Measurements from ENCODE around the gene JUP. TPM values are rescaled to one million over a fixed set of nuclear protein-coding genes. Genes with fewer than 3 reads are reported as not detected.

The JUP gene
- polyA plus RNA-seq, 1 donor from 2014 or later = 46.1 TPM

DNA sequence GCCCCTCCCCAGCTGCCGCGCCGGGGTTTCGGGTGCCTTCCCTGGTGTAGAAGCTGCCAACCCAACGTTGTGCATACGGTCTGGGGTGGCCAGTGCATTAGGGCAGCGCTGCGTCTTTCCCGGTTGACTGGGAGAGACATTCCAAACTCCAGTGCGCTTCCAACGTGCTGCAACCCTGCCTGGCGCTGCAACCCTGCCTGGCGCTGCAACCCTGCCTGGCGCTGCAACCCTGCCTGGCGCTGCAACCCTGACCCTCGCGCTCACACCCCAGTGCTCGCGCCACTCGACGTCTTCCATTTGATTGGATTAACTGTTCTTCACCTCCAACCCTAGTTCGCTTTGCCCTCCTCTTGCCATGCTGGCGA is 51.6 kb downstream of the JUP start:
- Histone ChIP-seq H3K9ac (ENCODE audit: low read length) (peak overlapping the region; percentile 31), H3K4me3 (ENCODE audit: low read length) (peak overlapping the region; percentile 77), H3K36me3 (ENCODE audit: insufficient read depth, low read length) (no peaks in the 10 kb centered on the region), H3K9me2 (ENCODE audit: insufficient read depth, low read length) (no peaks in the 10 kb centered on the region), H3K4me2 (ENCODE audit: low read length) (peak overlapping the region; percentile 55), H3K9me3 (ENCODE audit: low read length) (no peaks in the 10 kb centered on the region), H3K27me3 (ENCODE audit: insufficient read depth, low read depth, low read length) (peaks cover 60% of the 10 kb centered on the region), H3K79me2 (replicated peaks; ENCODE audit: insufficient read depth, low read length) (no peaks in the 10 kb centered on the region), H3K27ac (ENCODE audit: low read length) (no peak overlapping the region), H2AFZ (ENCODE audit: low read depth, low read length) (no peak overlapping the region), H4K20me1 (ENCODE audit: insufficient read depth) (no peaks in the 10 kb centered on the region), H3F3A (ENCODE audit: insufficient read depth, low read length, poor library complexity, severe bottlenecking) (no peaks in the 10 kb centered on the region)
- no peak for TF ChIP-seq MXI1 (conservative IDR thresholded peaks at IDR 0.05; ENCODE audit: poor library complexity, severe bottlenecking)
- no peak for TF ChIP-seq SMC3 (conservative IDR thresholded peaks at IDR 0.05; ENCODE audit: poor library complexity)
- no peak for TF ChIP-seq RAD21 (conservative IDR thresholded peaks at IDR 0.05)
- no peak for TF ChIP-seq TAF1 (IDR thresholded peaks at IDR 0.05; ENCODE audit: low read depth)
- TF ChIP-seq, protein P1, sequence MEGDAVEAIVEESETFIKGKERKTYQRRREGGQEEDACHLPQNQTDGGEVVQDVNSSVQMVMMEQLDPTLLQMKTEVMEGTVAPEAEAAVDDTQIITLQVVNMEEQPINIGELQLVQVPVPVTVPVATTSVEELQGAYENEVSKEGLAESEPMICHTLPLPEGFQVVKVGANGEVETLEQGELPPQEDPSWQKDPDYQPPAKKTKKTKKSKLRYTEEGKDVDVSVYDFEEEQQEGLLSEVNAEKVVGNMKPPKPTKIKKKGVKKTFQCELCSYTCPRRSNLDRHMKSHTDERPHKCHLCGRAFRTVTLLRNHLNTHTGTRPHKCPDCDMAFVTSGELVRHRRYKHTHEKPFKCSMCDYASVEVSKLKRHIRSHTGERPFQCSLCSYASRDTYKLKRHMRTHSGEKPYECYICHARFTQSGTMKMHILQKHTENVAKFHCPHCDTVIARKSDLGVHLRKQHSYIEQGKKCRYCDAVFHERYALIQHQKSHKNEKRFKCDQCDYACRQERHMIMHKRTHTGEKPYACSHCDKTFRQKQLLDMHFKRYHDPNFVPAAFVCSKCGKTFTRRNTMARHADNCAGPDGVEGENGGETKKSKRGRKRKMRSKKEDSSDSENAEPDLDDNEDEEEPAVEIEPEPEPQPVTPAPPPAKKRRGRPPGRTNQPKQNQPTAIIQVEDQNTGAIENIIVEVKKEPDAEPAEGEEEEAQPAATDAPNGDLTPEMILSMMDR (IDR thresholded peaks at IDR 0.05; ENCODE audit: poor library complexity, severe bottlenecking) = no peak
- no peak for TF ChIP-seq EZH2 (IDR thresholded peaks at IDR 0.05; ENCODE audit: borderline replicate concordance, insufficient read depth, low read length, poor library complexity, severe bottlenecking)
- no peak for TF ChIP-seq EP300 (conservative IDR thresholded peaks at IDR 0.05; ENCODE audit: poor library complexity, severe bottlenecking)
- TF ChIP-seq, protein P2, sequence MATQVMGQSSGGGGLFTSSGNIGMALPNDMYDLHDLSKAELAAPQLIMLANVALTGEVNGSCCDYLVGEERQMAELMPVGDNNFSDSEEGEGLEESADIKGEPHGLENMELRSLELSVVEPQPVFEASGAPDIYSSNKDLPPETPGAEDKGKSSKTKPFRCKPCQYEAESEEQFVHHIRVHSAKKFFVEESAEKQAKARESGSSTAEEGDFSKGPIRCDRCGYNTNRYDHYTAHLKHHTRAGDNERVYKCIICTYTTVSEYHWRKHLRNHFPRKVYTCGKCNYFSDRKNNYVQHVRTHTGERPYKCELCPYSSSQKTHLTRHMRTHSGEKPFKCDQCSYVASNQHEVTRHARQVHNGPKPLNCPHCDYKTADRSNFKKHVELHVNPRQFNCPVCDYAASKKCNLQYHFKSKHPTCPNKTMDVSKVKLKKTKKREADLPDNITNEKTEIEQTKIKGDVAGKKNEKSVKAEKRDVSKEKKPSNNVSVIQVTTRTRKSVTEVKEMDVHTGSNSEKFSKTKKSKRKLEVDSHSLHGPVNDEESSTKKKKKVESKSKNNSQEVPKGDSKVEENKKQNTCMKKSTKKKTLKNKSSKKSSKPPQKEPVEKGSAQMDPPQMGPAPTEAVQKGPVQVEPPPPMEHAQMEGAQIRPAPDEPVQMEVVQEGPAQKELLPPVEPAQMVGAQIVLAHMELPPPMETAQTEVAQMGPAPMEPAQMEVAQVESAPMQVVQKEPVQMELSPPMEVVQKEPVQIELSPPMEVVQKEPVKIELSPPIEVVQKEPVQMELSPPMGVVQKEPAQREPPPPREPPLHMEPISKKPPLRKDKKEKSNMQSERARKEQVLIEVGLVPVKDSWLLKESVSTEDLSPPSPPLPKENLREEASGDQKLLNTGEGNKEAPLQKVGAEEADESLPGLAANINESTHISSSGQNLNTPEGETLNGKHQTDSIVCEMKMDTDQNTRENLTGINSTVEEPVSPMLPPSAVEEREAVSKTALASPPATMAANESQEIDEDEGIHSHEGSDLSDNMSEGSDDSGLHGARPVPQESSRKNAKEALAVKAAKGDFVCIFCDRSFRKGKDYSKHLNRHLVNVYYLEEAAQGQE (IDR thresholded peaks at IDR 0.05; ENCODE audit: borderline replicate concordance) = no peak
- no peak for TF ChIP-seq POLR2AphosphoS5 (IDR thresholded peaks at IDR 0.05)

DNA sequence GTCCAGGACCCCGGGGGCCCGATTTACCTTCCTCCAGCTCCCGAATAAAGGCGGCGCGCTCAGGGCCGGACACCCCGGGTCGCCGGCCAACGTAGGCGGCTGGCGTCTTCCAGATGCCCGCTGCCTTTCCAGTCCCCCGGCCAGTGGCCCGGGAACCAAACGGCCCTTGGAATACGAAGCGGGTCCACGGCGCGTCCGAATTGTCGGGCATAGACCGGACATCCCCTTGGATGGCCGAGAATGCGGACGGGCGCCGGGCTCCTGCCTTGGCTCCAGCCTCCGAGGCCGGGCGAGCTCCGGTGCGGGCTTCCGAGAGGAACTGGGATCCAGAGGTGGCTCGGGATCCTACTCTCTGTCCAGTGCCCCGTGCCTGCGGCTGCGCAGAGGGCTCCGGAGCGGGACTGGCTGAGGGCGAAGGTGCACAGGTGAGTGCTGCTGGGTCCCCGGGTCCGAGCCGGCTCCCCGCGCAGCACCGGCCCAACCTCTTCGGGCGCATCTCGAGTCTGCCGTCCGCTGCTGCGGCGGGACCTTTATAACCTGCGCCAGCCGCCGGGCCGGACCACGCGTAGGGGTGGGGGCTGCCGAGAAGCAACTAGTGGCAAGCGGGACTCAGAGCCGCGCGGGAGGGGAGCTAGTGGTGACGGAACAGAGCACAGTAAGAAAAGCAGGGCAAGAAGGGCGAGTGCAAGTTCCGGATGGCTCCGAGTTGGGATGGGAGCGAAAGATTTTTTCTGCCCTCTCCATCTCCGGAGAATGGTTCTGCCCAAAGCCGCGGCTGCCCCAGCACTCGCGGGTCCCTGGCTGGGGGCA is 52.2 kb downstream of the JUP start, which contains the start of gene HAP1:
TSS of gene HAP1 (minus strand) at position 505 of the 810 bp plus-strand sequence. CDS start at position 496, 9 bp downstream.
- H3K4me2 ChIP-seq (ENCODE audit: low read length) = peak within 1 kb of the TSS; percentile 55
- peak within 1 kb of the TSS; percentile 31 for H3K9ac ChIP-seq (ENCODE audit: low read length)
- no peaks in the 10 kb centered on the region for H3K9me3 ChIP-seq (ENCODE audit: low read length)
- H3K36me3 ChIP-seq (ENCODE audit: insufficient read depth, low read length) = no peaks in the 10 kb centered on the region
- H3F3A ChIP-seq (ENCODE audit: insufficient read depth, low read length, poor library complexity, severe bottlenecking) = no peaks in the 10 kb centered on the region
- peak; percentile 25 for TF ChIP-seq MXI1 (conservative IDR thresholded peaks at IDR 0.05; ENCODE audit: poor library complexity, severe bottlenecking)
- TF ChIP-seq RAD21 (conservative IDR thresholded peaks at IDR 0.05) = no peak
- peak; percentile 58 for TF ChIP-seq POLR2AphosphoS5 (IDR thresholded peaks at IDR 0.05)
- peak within 1 kb of the TSS; percentile 77 for H3K4me3 ChIP-seq (ENCODE audit: low read length)
- no peak within 1 kb of the TSS for H2AFZ ChIP-seq (ENCODE audit: low read depth, low read length)
- H3K27me3 ChIP-seq (ENCODE audit: insufficient read depth, low read depth, low read length) = peaks cover 60% of the 10 kb centered on the region
- no peak within 1 kb of the TSS for H3K27ac ChIP-seq (ENCODE audit: low read length)
- H3K79me2 ChIP-seq (replicated peaks; ENCODE audit: insufficient read depth, low read length) = no peaks in the 10 kb centered on the region
- H4K20me1 ChIP-seq (ENCODE audit: insufficient read depth) = no peaks in the 10 kb centered on the region
- H3K9me2 ChIP-seq (ENCODE audit: insufficient read depth, low read length) = no peaks in the 10 kb centered on the region

All from neural cell (in vitro differentiated cells).